Hepatocyte (in vitro differentiated cells): ENCODE measurements around the gene KLC4.

Experiments
- CTCF ChIP-seq: fragments of 200-600 bp; sonication (generic); IDR thresholded peaks from 2 replicates; pipeline ENCODE4 v1.5.1; 2016; ENCODE audit warnings: antibody characterized with exemption, mild to moderate bottlenecking; ENCODE audit not compliant: poor library complexity
- EZH2phosphoT487 ChIP-seq: fragments of 200-600 bp; sonication (generic); IDR thresholded peaks from one replicate; pipeline ENCODE4 v1.6.1; 2018; ENCODE audit warnings: antibody characterized with exemption, mild to moderate bottlenecking, low read depth, moderate library complexity; ENCODE audit not compliant: unreplicated experiment, severe bottlenecking

- no peak for TF ChIP-seq CTCF
- no peak for TF ChIP-seq EZH2phosphoT487
Measured at GRCh38 chr6:43077981-43078511, 18.6 kb downstream of the KLC4 start.
